IPS-NIHi7 (cell line): ENCODE measurements around the gene DENR.

Experiments
- DNase-seq: peaks from one replicate; pipeline ENCODE4 v3.0.0; 2012; ENCODE audit warnings: mixed read lengths; ENCODE audit errors: extremely low spot score

Gene DENR

DNA sequence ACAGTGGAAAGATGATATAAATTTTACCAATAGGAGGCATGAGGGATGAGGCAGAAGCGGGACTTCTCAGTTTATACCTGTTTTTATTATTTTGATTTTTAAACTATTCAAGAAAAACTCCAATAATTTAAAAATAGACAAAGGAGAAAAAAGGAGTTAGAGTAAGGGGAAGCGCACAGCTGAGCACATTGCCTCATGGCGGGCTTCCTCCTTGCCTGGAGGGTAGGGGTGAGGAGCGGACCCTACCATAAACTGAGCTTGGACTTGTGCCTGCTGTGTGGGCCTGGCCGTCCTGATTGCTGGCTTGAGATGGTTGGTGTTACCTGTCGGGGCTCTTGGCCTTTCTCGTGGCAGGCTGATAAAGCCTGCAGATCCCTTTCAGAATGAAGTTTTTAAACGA lies 67.5 kb downstream of the DENR start:
- DNase-seq, result no peak
